Left kidney (tissue), 2 donors: ENCODE measurements around the gene AVPI1. TPM values are rescaled to one million over a fixed set of nuclear protein-coding genes. Genes with fewer than 3 reads are reported as not detected.
"Not testable (repeated sequence)": the region's sequence is repeated elsewhere in the genome, so short reads cannot be mapped to it uniquely, and the experiment has no call there.

ENCODE experiments used
- DNase-seq: peaks from one replicate; pipeline ENCODE4 v3.0.0-alpha.2; 2013
- polyA plus RNA-seq: library from polyadenylated mRNA; unstranded; fragments of 120-200 nt; gene quantifications from one replicate; pipeline ENCODE4 v1.2.1, GENCODE V29; 2013; ENCODE audit not compliant: insufficient read length

AVPI1 gene
- polyA plus RNA-seq, 1 donor, result 4.0 TPM

GRCh38 chr10:97713339-97713825, 26.3 kb upstream of the AVPI1 start, which contains the start of gene MARVELD1:
Gene MARVELD1 (plus strand): TSS chr10:97713730. CDS start chr10:97713877, 147 bp downstream.
- DNase-seq, result peak; percentile 86

GRCh38 chr10:97711640-97712572, 24.9 kb upstream of the AVPI1 start:
- no peak for DNase-seq

DNA sequence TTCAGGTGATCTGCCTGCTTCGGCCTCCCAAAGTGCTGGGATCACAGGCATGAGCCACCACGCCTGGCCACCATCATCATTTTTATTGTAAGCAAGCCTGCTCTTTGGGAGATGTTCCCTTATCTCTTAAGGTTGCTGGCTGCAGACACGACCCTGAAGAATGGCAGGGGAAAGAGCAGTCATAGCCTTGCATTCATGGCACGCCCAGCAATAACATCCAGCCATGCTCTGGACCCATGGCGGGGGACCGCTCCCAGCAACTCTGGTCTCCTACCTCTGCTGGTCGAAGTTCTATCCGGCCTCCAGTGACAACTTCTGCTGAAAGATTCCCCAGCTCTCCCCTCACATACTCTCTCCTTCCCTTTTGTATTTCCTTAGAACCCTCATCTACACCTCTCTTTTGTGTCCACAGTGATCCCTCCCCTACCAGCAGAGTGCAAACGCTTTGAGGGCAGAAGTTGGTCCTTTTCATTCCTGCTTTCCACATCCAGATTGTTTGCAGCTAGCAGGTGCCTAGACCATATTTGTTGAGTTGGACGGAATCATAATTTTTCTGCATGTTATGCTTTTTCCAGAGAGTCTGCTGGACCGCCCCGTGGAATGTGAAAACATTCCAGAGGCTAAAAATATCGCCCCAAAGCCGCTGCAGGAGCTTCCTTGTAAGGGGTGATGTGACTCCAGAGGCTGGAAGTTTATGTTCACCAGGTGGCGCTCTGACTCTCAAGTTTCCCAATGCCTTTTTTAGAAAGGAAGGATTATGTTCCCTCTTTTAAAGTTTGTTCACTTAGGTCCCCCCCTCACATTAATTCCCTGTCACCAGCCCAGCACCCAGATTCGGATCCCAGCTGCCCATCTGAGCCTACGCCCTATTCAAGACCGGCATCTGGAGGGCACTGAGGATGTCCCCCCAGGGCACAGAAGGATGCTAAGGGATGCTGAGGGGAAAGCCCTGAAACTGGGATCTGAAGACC, 22.2 kb upstream of the AVPI1 start:
- peak; percentile 76 for DNase-seq

- DNase-seq, result no peak
Measured at GRCh38 chr10:97708167-97708566, 21.1 kb upstream of the AVPI1 start.

GRCh38 chr10:97707134-97707861, 20.3 kb upstream of the AVPI1 start:
- DNase-seq, result no peak

GRCh38 chr10:97705006-97705670, 18.1 kb upstream of the AVPI1 start:
- DNase-seq, result no peak

DNA sequence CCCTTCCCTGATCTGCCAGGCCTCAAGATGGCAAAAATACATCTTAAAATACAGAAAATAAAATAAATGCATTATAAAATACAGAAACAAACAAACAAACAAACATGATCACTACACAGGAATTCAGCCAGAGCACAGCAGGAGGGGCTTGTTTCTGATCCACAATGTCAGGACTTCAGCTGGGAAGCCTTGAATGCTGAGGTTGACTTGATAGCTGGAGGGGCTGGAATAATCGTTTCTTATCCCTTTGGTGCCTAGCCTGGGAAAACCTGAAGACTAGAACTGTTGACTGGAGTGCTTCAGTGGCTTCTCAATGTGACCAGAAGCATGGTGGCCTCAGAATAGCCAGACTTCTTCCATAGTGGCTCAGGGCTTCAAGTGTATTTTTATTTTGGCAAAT, 17.3 kb upstream of the AVPI1 start:
- DNase-seq, result no peak

GRCh38 chr10:97703398-97704067, 16.5 kb upstream of the AVPI1 start:
- no peak for DNase-seq

- no peak for DNase-seq
Measured at GRCh38 chr10:97701438-97702069, 14.5 kb upstream of the AVPI1 start.

DNA sequence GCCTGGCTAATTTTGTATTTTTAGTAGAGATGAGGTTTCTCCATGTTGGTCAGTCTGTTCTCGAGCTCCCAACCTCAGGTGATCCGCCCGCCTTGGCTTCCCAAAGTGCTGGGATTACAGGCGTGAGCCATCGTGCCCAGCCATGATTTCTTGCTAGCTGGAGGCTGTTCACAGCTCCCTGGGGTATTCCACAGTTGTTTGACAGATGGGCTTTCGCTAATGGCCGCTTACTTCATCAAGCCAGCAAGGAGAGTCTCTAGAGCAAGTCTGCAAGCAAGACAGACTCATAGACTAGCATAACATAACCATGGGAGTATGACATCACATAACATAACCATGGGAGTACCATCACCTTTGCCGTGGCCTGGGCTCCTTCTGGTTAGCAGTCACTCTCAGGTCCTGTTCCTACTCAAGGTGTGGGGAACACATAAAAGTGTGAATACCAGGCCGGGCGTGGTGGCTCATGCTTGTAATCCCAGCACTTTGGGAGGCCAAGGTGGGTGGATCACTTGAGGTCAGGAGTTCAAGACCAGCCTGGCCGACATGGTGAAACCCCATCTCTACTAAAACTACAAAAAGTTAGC, 11.1 kb upstream of the AVPI1 start:
- not testable (repeated sequence) for DNase-seq

- DNase-seq, result no peak
Measured at GRCh38 chr10:97690133-97690532, 3.1 kb upstream of the AVPI1 start.

- DNase-seq, result no peak
Measured at GRCh38 chr10:97689559-97690020, 2.5 kb upstream of the AVPI1 start.

- no peak for DNase-seq
Measured at GRCh38 chr10:97687785-97688781, 1.0 kb upstream of the AVPI1 start.

DNA sequence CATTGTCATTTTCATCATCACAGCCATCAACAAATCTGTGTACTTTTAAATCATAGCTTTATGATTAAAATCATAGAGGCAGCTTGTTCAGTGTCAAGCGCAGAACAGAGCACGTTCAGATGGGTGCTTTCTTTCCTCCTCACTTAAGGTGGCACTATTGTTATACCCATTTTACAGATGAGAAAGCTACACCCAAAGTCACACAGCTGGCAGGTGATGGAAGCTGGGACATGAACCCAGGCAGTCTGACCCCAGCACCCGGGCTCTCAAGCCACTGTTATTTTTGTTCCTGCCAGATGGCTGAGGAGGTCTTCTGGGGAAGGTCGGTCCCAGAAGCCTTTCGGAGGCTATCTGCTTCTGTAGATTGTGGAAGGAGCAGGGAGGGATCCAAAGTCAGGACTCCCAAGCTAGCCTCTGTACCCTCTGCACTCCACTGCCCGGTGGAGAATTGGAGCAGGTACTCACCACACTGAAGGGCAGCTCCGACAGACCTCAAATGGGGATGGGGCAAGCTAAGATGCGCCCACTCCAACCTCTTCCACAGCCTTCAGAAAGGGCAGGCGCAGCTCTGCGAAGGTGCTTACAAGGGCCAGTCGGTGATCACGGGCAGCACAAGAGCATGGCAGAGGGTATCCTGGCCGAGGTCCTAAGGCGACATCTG, 610 bp downstream of the AVPI1 start:
- no peak for DNase-seq

- DNase-seq, result no peak
Measured at GRCh38 chr10:97685395-97685958, 1.6 kb downstream of the AVPI1 start.

- no peak for DNase-seq
Measured at GRCh38 chr10:97684866-97685394, 2.1 kb downstream of the AVPI1 start.

GRCh38 chr10:97684368-97684713, 2.7 kb downstream of the AVPI1 start:
- not testable (repeated sequence) for DNase-seq
